Adipocyte (in vitro differentiated cells): ENCODE measurements around the gene EHBP1.

ENCODE experiments used
- DNase-seq: peaks from one replicate; pipeline ENCODE4 v3.0.0-alpha.2; 2015; ENCODE audit warnings: low read depth
- H3K27me3 ChIP-seq: replicated peaks from 2 replicates; pipeline ENCODE4 v1.7.0; 2013; ENCODE audit warnings: mild to moderate bottlenecking, low read length, moderate library complexity; ENCODE audit not compliant: control insufficient read depth, insufficient read depth
- H3K36me3 ChIP-seq: 2 replicates; pipeline ENCODE4 v1.7.0; 2013; ENCODE audit warnings: low read length, mild to moderate bottlenecking, moderate library complexity; ENCODE audit not compliant: control insufficient read depth, insufficient read depth, severe bottlenecking
- H3K4me1 ChIP-seq: 2 replicates; pipeline ENCODE4 v1.7.0; 2013; ENCODE audit warnings: mild to moderate bottlenecking, low read length, moderate library complexity; ENCODE audit not compliant: control insufficient read depth, insufficient read depth
- H3K4me3 ChIP-seq: 2 replicates; pipeline ENCODE4 v1.7.0; 2013; ENCODE audit warnings: mild to moderate bottlenecking, low read length, moderate library complexity
- H3K9ac ChIP-seq: 2 replicates; pipeline ENCODE4 v1.7.0; 2013; ENCODE audit warnings: mild to moderate bottlenecking, low read length, moderate library complexity
- H3K9me3 ChIP-seq: 2 replicates; pipeline ENCODE4 v1.7.0; 2013; ENCODE audit warnings: mild to moderate bottlenecking, low read length, moderate library complexity; ENCODE audit not compliant: control insufficient read depth

EHBP1 gene

GRCh38 chr2:62971936-62972335 is 266.4 kb downstream of the EHBP1 start:
- Histone ChIP-seq H3K36me3 (peaks cover 80% of the 10 kb centered on the region), H3K27me3 (no peaks in the 10 kb centered on the region), H3K4me3 (no peak overlapping the region), H3K9me3 (no peaks in the 10 kb centered on the region), H3K4me1 (no peaks in the 10 kb centered on the region), H3K9ac (no peak overlapping the region)
- no peak for DNase-seq

- no peak overlapping the region for H3K4me3 ChIP-seq
- no peak overlapping the region for H3K9ac ChIP-seq
- H3K9me3 ChIP-seq = no peaks in the 10 kb centered on the region
- H3K36me3 ChIP-seq = peaks cover 77% of the 10 kb centered on the region
- H3K27me3 ChIP-seq = no peaks in the 10 kb centered on the region
- H3K4me1 ChIP-seq = no peaks in the 10 kb centered on the region
- DNase-seq = no peak
Observed at GRCh38 chr2:62972601-62973000, 267.1 kb downstream of the EHBP1 start.

- H3K9ac ChIP-seq = no peak overlapping the region
- DNase-seq = no peak
- H3K9me3 ChIP-seq = no peaks in the 10 kb centered on the region
- no peaks in the 10 kb centered on the region for H3K27me3 ChIP-seq
- H3K36me3 ChIP-seq = peaks cover 85% of the 10 kb centered on the region
- H3K4me3 ChIP-seq = no peak overlapping the region
- no peaks in the 10 kb centered on the region for H3K4me1 ChIP-seq
Observed at GRCh38 chr2:62974999-62975398, 269.5 kb downstream of the EHBP1 start.

- Histone ChIP-seq H3K9me3 (no peaks in the 10 kb centered on the region), H3K27me3 (no peaks in the 10 kb centered on the region), H3K9ac (no peak overlapping the region), H3K36me3 (peaks cover 86% of the 10 kb centered on the region), H3K4me3 (no peak overlapping the region), H3K4me1 (peaks cover 20% of the 10 kb centered on the region)
- no peak for DNase-seq
Observed at GRCh38 chr2:62991605-62992004, 286.1 kb downstream of the EHBP1 start.

GRCh38 chr2:62992561-62992960 is 287.0 kb downstream of the EHBP1 start:
- DNase-seq = no peak
- Histone ChIP-seq H3K4me3 (no peak overlapping the region), H3K9me3 (no peaks in the 10 kb centered on the region), H3K27me3 (no peaks in the 10 kb centered on the region), H3K9ac (no peak overlapping the region), H3K36me3 (peaks cover 87% of the 10 kb centered on the region), H3K4me1 (peaks cover 20% of the 10 kb centered on the region)

- H3K4me1 ChIP-seq = peaks cover 13% of the 10 kb centered on the region
- no peak overlapping the region for H3K4me3 ChIP-seq
- no peak overlapping the region for H3K9ac ChIP-seq
- no peaks in the 10 kb centered on the region for H3K27me3 ChIP-seq
- no peaks in the 10 kb centered on the region for H3K9me3 ChIP-seq
- DNase-seq = no peak
- H3K36me3 ChIP-seq = peaks cover 88% of the 10 kb centered on the region
Observed at GRCh38 chr2:62994206-62994605, 288.7 kb downstream of the EHBP1 start.

GRCh38 chr2:62996534-62997186 is 291.1 kb downstream of the EHBP1 start:
- peaks cover 17% of the 10 kb centered on the region for H3K4me1 ChIP-seq
- DNase-seq = no peak
- no peak overlapping the region for H3K4me3 ChIP-seq

GRCh38 chr2:62998949-62999348 is 293.4 kb downstream of the EHBP1 start:
- Histone ChIP-seq H3K36me3 (peaks cover 84% of the 10 kb centered on the region), H3K4me1 (peaks cover 13% of the 10 kb centered on the region), H3K9ac (no peak overlapping the region), H3K9me3 (no peaks in the 10 kb centered on the region), H3K27me3 (no peaks in the 10 kb centered on the region), H3K4me3 (no peak overlapping the region)
- DNase-seq = no peak

More at GRCh38 chr2:62996534-62997186, 291.1 kb downstream of the EHBP1 start:
- no peaks in the 10 kb centered on the region for H3K9me3 ChIP-seq
- no peak overlapping the region for H3K9ac ChIP-seq
- peaks cover 83% of the 10 kb centered on the region for H3K36me3 ChIP-seq
- H3K27me3 ChIP-seq = no peaks in the 10 kb centered on the region

GRCh38 chr2:62999905-63000304 is 294.4 kb downstream of the EHBP1 start:
- DNase-seq = peak; percentile 38
- Histone ChIP-seq H3K36me3 (peaks cover 84% of the 10 kb centered on the region), H3K4me3 (no peak overlapping the region), H3K27me3 (no peaks in the 10 kb centered on the region), H3K9ac (no peak overlapping the region), H3K9me3 (no peaks in the 10 kb centered on the region), H3K4me1 (peaks cover 6% of the 10 kb centered on the region)

- H3K9me3 ChIP-seq = no peaks in the 10 kb centered on the region
- H3K27me3 ChIP-seq = no peaks in the 10 kb centered on the region
- no peak overlapping the region for H3K4me3 ChIP-seq
- H3K9ac ChIP-seq = no peak overlapping the region
- H3K4me1 ChIP-seq = peaks cover 6% of the 10 kb centered on the region
- peak; percentile 64 for DNase-seq
- peaks cover 84% of the 10 kb centered on the region for H3K36me3 ChIP-seq
Observed at GRCh38 chr2:63000801-63001200, 295.3 kb downstream of the EHBP1 start.

GRCh38 chr2:63001576-63001975 is 296.1 kb downstream of the EHBP1 start:
- no peaks in the 10 kb centered on the region for H3K9me3 ChIP-seq
- no peak overlapping the region for H3K4me3 ChIP-seq
- H3K36me3 ChIP-seq = peaks cover 84% of the 10 kb centered on the region
- no peak overlapping the region for H3K9ac ChIP-seq
- no peak for DNase-seq
- peaks cover 6% of the 10 kb centered on the region for H3K4me1 ChIP-seq
- H3K27me3 ChIP-seq = no peaks in the 10 kb centered on the region

- no peak for DNase-seq
- H3K4me1 ChIP-seq = peaks cover 6% of the 10 kb centered on the region
- no peaks in the 10 kb centered on the region for H3K27me3 ChIP-seq
- no peak overlapping the region for H3K9ac ChIP-seq
- H3K36me3 ChIP-seq = peaks cover 81% of the 10 kb centered on the region
- H3K9me3 ChIP-seq = no peaks in the 10 kb centered on the region
- no peak overlapping the region for H3K4me3 ChIP-seq
Observed at GRCh38 chr2:63003351-63003750, 297.8 kb downstream of the EHBP1 start.
